ENCODE data around the gene ELOA. TPM values are rescaled to one million over a fixed set of nuclear protein-coding genes. Genes with fewer than 3 reads are reported as not detected.

Gene ELOA
- total and polyA plus RNA-seq, 9 of the 15 experiments (the other 6 are each of a cell fraction or from before 2014, with no cell fraction given) = 31.9 to 98.6 (median 61.3) TPM

- TF ChIP-seq RB1 (IDR thresholded peaks at IDR 0.05; ENCODE audit: low read depth) = peak; percentile 59; the same call in 1 of the 2 replicates
- no peak for TF ChIP-seq CAMTA2 (CRISPR knock-in tag; conservative IDR thresholded peaks at IDR 0.05)
- TF ChIP-seq CXXC5 (CRISPR knock-in tag; IDR thresholded peaks at IDR 0.05) = no peak
- TF ChIP-seq XRCC3 (IDR thresholded peaks at IDR 0.05) = no peak
- peak; percentile 12 for TF ChIP-seq TBP (optimal IDR thresholded peaks at IDR 0.05; ENCODE audit: low read depth, low read length)
- no peak for TF ChIP-seq MAFK (IDR thresholded peaks at IDR 0.05; ENCODE audit: low read length)
- no peak for TF ChIP-seq ZNF224 (CRISPR knock-in tag; IDR thresholded peaks at IDR 0.05)
- no peak for TF ChIP-seq ZNF263 (CRISPR knock-in tag; IDR thresholded peaks at IDR 0.05; ENCODE audit: borderline replicate concordance)
- no peak for TF ChIP-seq GTF2B (IDR thresholded peaks at IDR 0.05; ENCODE audit: extremely low read depth, insufficient read length)
- TF ChIP-seq POU5F1 (IDR thresholded peaks at IDR 0.05; ENCODE audit: borderline replicate concordance, low read depth, low read length, partially characterized antibody) = no peak
- TF ChIP-seq MCM5 (IDR thresholded peaks at IDR 0.05; ENCODE audit: low read depth) = no peak
- TF ChIP-seq ZNF146 (CRISPR knock-in tag; IDR thresholded peaks at IDR 0.05; ENCODE audit: unreplicated experiment) = no peak
- no peak for TF ChIP-seq TAF9B (IDR thresholded peaks at IDR 0.05; ENCODE audit: partially characterized antibody)
- 0 out of 2 replicates have a peak, but pooled peaks have one; percentile 24 for TF ChIP-seq HDGF (IDR thresholded peaks at IDR 0.05)
- TF ChIP-seq RFX5 (IDR thresholded peaks at IDR 0.05; ENCODE audit: low read depth, low read length) = no peak
- TF ChIP-seq EZH2 (IDR thresholded peaks at IDR 0.05; ENCODE audit: borderline replicate concordance, low read depth, low read length) = no peak
- TF ChIP-seq ARNT (IDR thresholded peaks at IDR 0.05) = no peak
- no peak for TF ChIP-seq SP2 (IDR thresholded peaks at IDR 0.05; ENCODE audit: extremely low read depth, low read depth, low read length, poor library complexity, severe bottlenecking)
- TF ChIP-seq RBBP5 (IDR thresholded peaks at IDR 0.05; ENCODE audit: borderline replicate concordance, insufficient read depth, low read length, poor library complexity, severe bottlenecking) = no peak
- TF ChIP-seq HNRNPUL1 (IDR thresholded peaks at IDR 0.05; ENCODE audit: low read length) = no peak
- TF ChIP-seq TAL1 (IDR thresholded peaks at IDR 0.05) = no peak; the same call in 1 of the 2 replicates
- TF ChIP-seq HEY1 (CRISPR knock-in tag; IDR thresholded peaks at IDR 0.05; ENCODE audit: borderline replicate concordance) = no peak
- no peak for TF ChIP-seq FUS (optimal IDR thresholded peaks at IDR 0.05; ENCODE audit: low read depth, low read length)
- TF ChIP-seq ZBTB2 (IDR thresholded peaks at IDR 0.05) = no peak
- no peak for TF ChIP-seq ZKSCAN8 (CRISPR knock-in tag; IDR thresholded peaks at IDR 0.05)
- TF ChIP-seq ZBTB8A (IDR thresholded peaks at IDR 0.05; ENCODE audit: partially characterized antibody) = no peak
- no peak for TF ChIP-seq ZNF444 (CRISPR knock-in tag; IDR thresholded peaks at IDR 0.05)
- no peak for TF ChIP-seq ESRRB (CRISPR knock-in tag; IDR thresholded peaks at IDR 0.05; ENCODE audit: borderline replicate concordance)
- TF ChIP-seq DEAF1 (CRISPR knock-in tag; IDR thresholded peaks at IDR 0.05) = peak; percentile 72
These were observed 66.5 kb downstream of the ELOA start (continued) for GRCh38 chr1:23809751-23810171.

Data from K562 (cell line).